GM23248 (cell line): ENCODE results near the gene CASQ2. TPM values are rescaled to one million over a fixed set of nuclear protein-coding genes. Genes with fewer than 3 reads are reported as not detected.

Experiments used
- DNase-seq: peaks from one replicate; pipeline ENCODE4 v3.0.0-alpha.2; 2015
- H2AFZ ChIP-seq: fragments of 200-600 bp; sonication (generic); 2 replicates; pipeline ENCODE4 v1.6.1; 2016; ENCODE audit warnings: antibody characterized with exemption
- H3F3A ChIP-seq: fragments of 200-600 bp; sonication (generic); 2 replicates; pipeline ENCODE4 v1.6.1; 2016; ENCODE audit warnings: mild to moderate bottlenecking, antibody characterized with exemption, mixed run types; ENCODE audit not compliant: insufficient read depth
- H3K27ac ChIP-seq: fragments of 200-600 bp; sonication (generic); 2 replicates; pipeline ENCODE4 v1.5.1; 2016; ENCODE audit warnings: mild to moderate bottlenecking
- H3K27me3 ChIP-seq: fragments of 200-600 bp; sonication (generic); replicated peaks from 2 replicates; pipeline ENCODE4 v1.6.1; 2016; ENCODE audit warnings: mild to moderate bottlenecking; ENCODE audit not compliant: insufficient read depth
- H3K36me3 ChIP-seq: fragments of 200-600 bp; sonication (generic); 2 replicates; pipeline ENCODE4 v1.6.1; 2016; ENCODE audit warnings: low read depth, mild to moderate bottlenecking
- H3K4me1 ChIP-seq: fragments of 200-600 bp; sonication (generic); 2 replicates; pipeline ENCODE4 v1.6.1; 2016; ENCODE audit warnings: mild to moderate bottlenecking; ENCODE audit not compliant: insufficient read depth
- H3K4me2 ChIP-seq: fragments of 200-600 bp; sonication (generic); one replicate; pipeline ENCODE4 v1.6.1; 2016; ENCODE audit warnings: mild to moderate bottlenecking; ENCODE audit not compliant: unreplicated experiment
- H3K4me3 ChIP-seq: fragments of 200-600 bp; sonication (generic); 2 replicates; pipeline ENCODE4 v1.5.1; 2016; ENCODE audit warnings: mild to moderate bottlenecking
- H3K79me2 ChIP-seq: fragments of 200-600 bp; sonication (generic); 2 replicates; pipeline ENCODE4 v1.6.1; 2016; ENCODE audit warnings: mild to moderate bottlenecking; ENCODE audit not compliant: insufficient read depth
- H3K9ac ChIP-seq: fragments of 200-600 bp; sonication (generic); 2 replicates; pipeline ENCODE4 v1.6.1; 2016; ENCODE audit warnings: mild to moderate bottlenecking
- H3K9me2 ChIP-seq: fragments of 200-600 bp; sonication (generic); 2 replicates; pipeline ENCODE4 v1.6.1; 2016; ENCODE audit warnings: mixed run types, mild to moderate bottlenecking, moderate library complexity; ENCODE audit not compliant: insufficient read depth
- H3K9me3 ChIP-seq: fragments of 200-600 bp; sonication (generic); one replicate; pipeline ENCODE4 v1.6.1; 2017; ENCODE audit warnings: low read depth
- H4K20me1 ChIP-seq: fragments of 200-600 bp; sonication (generic); 2 replicates; pipeline ENCODE4 v1.6.0; 2016; ENCODE audit not compliant: insufficient read depth
- EZH2 ChIP-seq: fragments of 200-600 bp; sonication (generic); IDR thresholded peaks from 2 replicates; pipeline ENCODE4 v1.6.1; 2018; ENCODE audit warnings: antibody characterized with exemption, mild to moderate bottlenecking; ENCODE audit not compliant: insufficient read depth, poor library complexity, severe bottlenecking
- EZH2phosphoT487 ChIP-seq: fragments of 200-600 bp; sonication (generic); IDR thresholded peaks from 2 replicates; pipeline ENCODE4 v1.6.1; 2018; ENCODE audit warnings: antibody characterized with exemption, moderate library complexity, mild to moderate bottlenecking, low read depth; ENCODE audit not compliant: insufficient read depth
- WGBS, 2 experiments: methylation state at CpG; one replicate each; pipeline ENCODE4 v1.1.6; 2015 to 2017; ENCODE audit warnings: low lambda C conversion rate in 2 of 2, low coverage in 1 of 2; ENCODE audit errors: missing lambda C conversion rate in 2 of 2; 5-methylcytosine and 5-hydroxymethylcytosine counted together
- in situ Hi-C: fragments of 300-500 bp; cut with MboI; formaldehyde crosslinking; loops from 2 replicates; pipeline ENCODE4 v1.15.0; 2020
- polyA plus RNA-seq: library from polyadenylated mRNA; unstranded; fragments of >200 nt; fragmentation: Nextera tagmentation; extraction: Ambion mirVana; gene quantifications from 2 replicates; pipeline ENCODE4 v1.2.1, GENCODE V29; 2016
- total RNA-seq: library from RNA; depleted of rRNA; stranded (reverse); fragments of >200 nt; shearing (Covaris generic); gene quantifications from 2 replicates; pipeline ENCODE4 v1.2.3, GENCODE V29; 2014

CASQ2 gene
- total and polyA plus RNA-seq, 2 experiments from 2014 or later = not detected

DNA sequence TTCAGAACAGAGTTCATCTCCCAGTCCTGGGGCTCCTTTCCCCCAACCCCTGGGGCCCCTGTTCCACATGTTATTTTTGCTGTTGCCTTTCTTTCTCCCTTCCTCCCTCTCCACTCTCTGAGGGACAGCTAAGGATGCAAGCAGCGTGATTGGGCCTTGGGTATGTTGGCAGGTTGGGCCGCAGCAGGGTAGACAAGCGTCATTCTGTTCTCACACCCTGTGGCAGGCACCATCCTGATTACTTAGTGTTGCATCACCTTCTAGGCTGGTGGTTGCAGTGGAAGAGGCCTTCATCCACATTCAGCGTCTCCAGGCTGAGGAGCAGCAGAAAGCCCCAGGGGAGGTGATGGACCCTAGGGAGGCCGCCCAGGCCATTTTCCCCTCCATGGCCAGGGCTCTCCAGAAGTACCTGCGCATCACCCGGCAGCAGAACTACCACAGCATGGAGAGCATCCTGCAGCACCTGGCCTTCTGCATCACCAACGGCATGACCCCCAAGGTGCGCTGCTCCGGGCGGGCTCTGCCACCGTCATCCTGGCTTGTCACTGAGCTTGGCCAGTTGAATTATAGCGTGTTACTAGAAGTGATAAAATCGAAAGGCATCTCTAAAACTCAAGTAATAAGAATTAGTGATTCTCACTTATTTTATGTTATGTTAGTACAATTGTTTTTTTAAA is 83.3 kb downstream of the CASQ2 start:
- no peak for DNase-seq
- H3K9me3 ChIP-seq = no peaks in the 10 kb centered on the region
- no peaks in the 10 kb centered on the region for H3K9me2 ChIP-seq
- no peaks in the 10 kb centered on the region for H3K4me1 ChIP-seq
- no peaks in the 10 kb centered on the region for H4K20me1 ChIP-seq
- 95% methylated on average over 14 of the region's 14 CpGs for WGBS, 2 experiments
- in situ Hi-C loops = no loop called here
- peaks cover 3% of the 10 kb centered on the region; the same call in 1 of the 2 replicates for H3F3A ChIP-seq
- no peak overlapping the region for H3K9ac ChIP-seq
- no peak overlapping the region for H3K27ac ChIP-seq
- no peaks in the 10 kb centered on the region for H3K79me2 ChIP-seq
- H3K4me3 ChIP-seq = no peak overlapping the region
- H2AFZ ChIP-seq = no peak overlapping the region
- TF ChIP-seq EZH2 (no peak), EZH2phosphoT487 (no peak)
- no peak overlapping the region for H3K4me2 ChIP-seq
- H3K27me3 ChIP-seq = no peaks in the 10 kb centered on the region
- peaks cover 22% of the 10 kb centered on the region; the same call in 1 of the 2 replicates for H3K36me3 ChIP-seq

DNA sequence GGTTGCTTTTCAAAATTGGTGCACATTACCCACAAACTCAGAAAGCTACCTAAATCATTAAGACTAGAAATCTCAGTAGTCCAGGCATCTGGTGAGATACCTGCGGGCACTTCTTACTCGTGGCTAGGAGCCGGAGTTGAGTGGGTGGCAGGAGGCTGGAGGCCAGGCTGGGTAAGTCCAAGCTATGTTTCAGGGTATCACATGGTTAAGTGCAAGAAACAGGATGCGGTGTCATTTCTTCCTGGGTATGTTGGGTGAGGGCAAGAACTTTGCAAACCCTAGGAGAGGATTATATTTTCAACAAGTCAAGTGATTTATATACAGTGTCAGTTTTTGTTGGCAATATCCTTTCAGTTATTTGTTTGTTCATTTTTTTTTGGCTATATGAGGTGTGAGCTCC is 85.7 kb downstream of the CASQ2 start:
- Histone ChIP-seq H3K4me3 (no peak overlapping the region), H3K27me3 (no peaks in the 10 kb centered on the region), H3K79me2 (no peaks in the 10 kb centered on the region), H3K9me2 (no peaks in the 10 kb centered on the region), H3F3A (peaks cover 15% of the 10 kb centered on the region), H3K4me1 (peaks cover 16% of the 10 kb centered on the region), H3K9me3 (no peaks in the 10 kb centered on the region), H4K20me1 (no peaks in the 10 kb centered on the region), H3K27ac (no peak overlapping the region), H3K4me2 (no peak overlapping the region), H2AFZ (no peak overlapping the region), H3K9ac (no peak overlapping the region), H3K36me3 (peaks cover 15% of the 10 kb centered on the region; the same call in 1 of the 2 replicates)
- WGBS, 2 experiments = 94 to 96% methylated on average over 4 of the region's 4 CpGs
- DNase-seq = no peak
- TF ChIP-seq EZH2phosphoT487 = no peak
- no peak for TF ChIP-seq EZH2
- in situ Hi-C loops = no loop called here

DNA sequence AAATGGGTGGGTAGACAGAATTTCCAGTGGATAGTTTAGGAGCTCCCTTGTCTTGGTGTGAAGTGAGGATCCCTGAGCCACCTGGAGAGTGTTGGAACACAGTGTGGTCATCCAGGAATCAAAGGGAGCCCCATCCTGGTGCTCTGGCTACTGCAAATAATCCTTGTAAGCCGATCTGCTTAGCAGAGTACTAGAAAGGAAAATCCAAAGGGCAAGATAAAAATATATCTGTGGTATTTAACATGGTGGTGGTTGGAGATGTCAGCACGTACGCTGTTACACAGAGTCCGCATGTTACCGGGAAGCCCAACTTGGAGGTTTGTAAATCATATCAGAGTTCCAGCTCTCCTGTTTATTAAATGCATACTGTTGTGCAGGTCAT is 87.8 kb downstream of the CASQ2 start:
- in situ Hi-C loops = no loop called here

DNA sequence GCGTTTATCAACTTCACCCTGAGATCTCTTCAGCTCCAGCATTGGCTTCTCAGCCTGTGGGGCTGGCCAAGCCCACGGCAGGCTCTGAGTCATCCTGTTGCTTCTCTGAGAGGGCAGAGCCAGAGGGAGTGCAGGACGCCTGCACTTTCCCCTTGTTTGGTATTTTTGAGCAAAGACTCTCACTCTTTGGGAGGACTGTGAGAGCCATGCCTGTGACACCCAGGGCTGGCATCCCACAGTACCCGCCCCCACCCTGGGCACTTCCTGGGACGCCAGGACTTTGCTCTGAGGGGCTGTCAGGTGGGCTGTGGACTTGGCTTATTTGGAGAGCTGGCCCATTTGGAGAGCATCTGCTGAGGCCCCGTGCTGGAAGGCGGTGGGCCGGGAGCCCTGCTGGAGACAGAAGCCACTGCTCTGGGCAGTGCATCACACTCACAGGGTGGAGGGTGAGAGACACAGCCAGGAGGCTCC is 89.3 kb downstream of the CASQ2 start:
- H3K27me3 ChIP-seq = no peaks in the 10 kb centered on the region
- TF ChIP-seq EZH2 = no peak
- no peak for TF ChIP-seq EZH2phosphoT487
- peak overlapping the region; percentile 57 for H3K27ac ChIP-seq
- peak overlapping the region; percentile 59; the same call in 1 of the 2 replicates for H2AFZ ChIP-seq
- no peak overlapping the region for H3K9ac ChIP-seq
- DNase-seq = peak; percentile 94
- in situ Hi-C loops = no loop called here
- H3K9me3 ChIP-seq = no peaks in the 10 kb centered on the region
- no peak overlapping the region for H3K4me3 ChIP-seq
- H3K4me1 ChIP-seq = peaks cover 16% of the 10 kb centered on the region
- H3K79me2 ChIP-seq = no peaks in the 10 kb centered on the region
- 2 to 4% methylated on average over 8 of the region's 8 CpGs for WGBS, 2 experiments
- H3K36me3 ChIP-seq = no peaks in the 10 kb centered on the region
- H4K20me1 ChIP-seq = no peaks in the 10 kb centered on the region
- peaks cover 12% of the 10 kb centered on the region for H3F3A ChIP-seq
- H3K4me2 ChIP-seq = peak overlapping the region; percentile 43
- no peaks in the 10 kb centered on the region for H3K9me2 ChIP-seq

More for the DNA sequence above, 87.8 kb downstream of the CASQ2 start:
- H3K9me3 ChIP-seq = no peaks in the 10 kb centered on the region
- no peaks in the 10 kb centered on the region for H3K27me3 ChIP-seq
- no peak for DNase-seq
- peaks cover 5% of the 10 kb centered on the region; the same call in 1 of the 2 replicates for H3K36me3 ChIP-seq
- no peaks in the 10 kb centered on the region for H3K9me2 ChIP-seq
- H3K27ac ChIP-seq = no peak overlapping the region
- H3K4me2 ChIP-seq = no peak overlapping the region
- H2AFZ ChIP-seq = no peak overlapping the region
- peaks cover 16% of the 10 kb centered on the region for H3K4me1 ChIP-seq
- peaks cover 12% of the 10 kb centered on the region for H3F3A ChIP-seq
- no peaks in the 10 kb centered on the region for H3K79me2 ChIP-seq
- 93 to 94% methylated on average over 5 of the region's 5 CpGs for WGBS, 2 experiments
- H4K20me1 ChIP-seq = no peaks in the 10 kb centered on the region
- no peak overlapping the region for H3K4me3 ChIP-seq
- no peak overlapping the region for H3K9ac ChIP-seq
- TF ChIP-seq EZH2phosphoT487 = no peak
- TF ChIP-seq EZH2 = no peak
